ENCODE data around the gene ZBED4.

Gene ZBED4

DNA sequence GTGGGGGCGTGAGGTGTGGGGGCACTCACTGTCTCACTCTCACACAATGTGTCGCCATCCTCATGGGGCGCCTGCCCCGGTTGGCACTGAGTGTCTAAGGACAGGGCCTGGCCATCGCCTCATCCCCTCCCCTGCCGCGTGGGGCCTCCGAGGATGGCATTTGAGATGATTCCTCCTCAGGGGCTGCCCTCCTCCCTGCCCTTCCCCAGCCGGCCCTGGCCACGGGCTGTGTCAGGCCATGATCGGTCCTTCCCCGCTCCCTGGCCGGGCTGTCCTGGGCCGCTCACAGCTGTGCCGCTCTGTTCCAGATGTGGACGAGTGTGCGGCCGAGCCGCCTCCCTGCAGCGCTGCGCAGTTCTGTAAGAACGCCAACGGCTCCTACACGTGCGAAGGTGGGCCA, 69.3 kb downstream of the ZBED4 start:
- DNase-seq: no peak

GRCh38 chr22:49923445-49923844, 69.8 kb downstream of the ZBED4 start:
- no peak for DNase-seq

GRCh38 chr22:49924113-49924833, 70.6 kb downstream of the ZBED4 start:
- DNase-seq: no peak

GRCh38 chr22:49925525-49926128, 72.0 kb downstream of the ZBED4 start:
- no peak for DNase-seq

DNA sequence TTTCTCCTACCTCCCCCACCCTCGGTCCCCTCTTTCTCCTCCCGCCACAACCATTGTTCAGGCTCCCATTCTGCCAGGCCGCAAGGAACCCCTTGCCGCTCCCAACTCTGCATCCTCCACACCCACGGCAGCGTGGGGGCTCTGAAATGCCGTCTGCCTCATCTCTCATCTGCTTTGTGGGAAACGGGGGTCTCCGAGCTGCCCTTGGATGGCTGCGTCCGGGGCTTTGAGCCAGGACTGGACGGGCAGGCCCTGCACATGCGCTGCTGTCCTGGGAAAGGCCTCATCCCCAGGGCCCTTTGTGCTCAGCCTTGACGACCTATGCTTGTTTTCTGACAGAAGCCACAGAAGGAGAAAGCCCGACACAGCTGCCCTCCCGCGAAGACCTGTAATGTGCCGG, 73.3 kb downstream of the ZBED4 start:
- DNase-seq: no peak

- no peak for DNase-seq
These were observed 74.0 kb downstream of the ZBED4 start for GRCh38 chr22:49927483-49928184.

DNA sequence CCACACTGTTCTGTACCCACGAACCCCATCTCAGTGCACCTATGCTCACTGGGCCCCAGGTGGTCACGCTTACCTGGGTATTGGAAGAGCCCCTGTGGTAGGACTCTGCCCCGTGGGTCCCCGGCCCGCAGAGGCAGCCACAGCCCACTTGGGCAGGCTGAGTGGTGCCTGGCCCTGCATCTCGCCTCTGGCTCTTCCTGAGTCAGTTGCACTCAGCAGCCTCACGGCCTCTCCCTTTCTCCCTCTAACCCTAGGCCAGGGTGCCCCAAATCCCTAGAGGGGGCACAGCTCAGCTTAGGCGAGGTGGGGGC, 74.5 kb downstream of the ZBED4 start:
- no peak for DNase-seq

- DNase-seq: no peak
These were observed 75.0 kb downstream of the ZBED4 start for GRCh38 chr22:49928555-49929210.

- DNase-seq: no peak
These were observed 75.8 kb downstream of the ZBED4 start for GRCh38 chr22:49929211-49929979.

GRCh38 chr22:49929994-49930575, 76.4 kb downstream of the ZBED4 start:
- no peak for DNase-seq

DNA sequence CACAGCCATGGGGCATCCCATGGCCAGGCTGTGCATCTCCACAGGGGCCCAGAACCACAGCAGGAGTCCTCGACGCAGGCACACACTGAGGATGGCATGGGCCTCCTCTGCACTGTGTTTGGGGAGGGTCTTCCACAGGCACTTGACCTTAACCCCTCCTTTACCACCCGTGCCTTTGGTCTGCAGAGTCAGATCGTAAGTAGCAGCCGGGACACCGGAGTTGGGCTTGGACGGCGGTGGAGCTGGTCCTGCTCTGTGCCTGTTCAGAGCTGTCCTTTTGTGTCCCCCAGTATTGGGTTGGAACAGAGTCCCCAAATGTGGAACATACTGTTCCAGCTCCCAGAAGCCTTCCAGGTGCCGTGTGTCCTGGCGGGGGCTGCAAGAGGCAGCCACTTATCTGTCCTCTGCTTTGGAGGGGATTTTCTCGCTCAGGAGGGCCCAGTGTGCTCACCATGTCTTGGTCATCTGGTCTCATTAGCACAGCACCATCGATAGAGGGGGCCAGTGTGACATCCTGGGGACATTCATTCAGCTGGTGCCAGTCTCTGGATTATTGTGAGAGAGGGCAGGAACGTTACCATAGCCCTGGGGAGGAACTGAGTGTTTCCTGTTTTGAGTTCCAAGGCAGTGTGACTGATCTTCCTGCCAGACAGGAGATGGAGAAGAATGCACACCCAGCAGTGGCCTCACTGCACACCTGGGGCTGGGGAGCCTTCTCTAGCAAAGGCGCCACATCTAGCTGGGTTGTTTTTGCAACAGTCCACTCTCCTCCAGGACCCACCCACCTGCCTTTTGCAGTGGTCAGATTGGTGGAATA, 77.2 kb downstream of the ZBED4 start:
- DNase-seq: no peak

DNA sequence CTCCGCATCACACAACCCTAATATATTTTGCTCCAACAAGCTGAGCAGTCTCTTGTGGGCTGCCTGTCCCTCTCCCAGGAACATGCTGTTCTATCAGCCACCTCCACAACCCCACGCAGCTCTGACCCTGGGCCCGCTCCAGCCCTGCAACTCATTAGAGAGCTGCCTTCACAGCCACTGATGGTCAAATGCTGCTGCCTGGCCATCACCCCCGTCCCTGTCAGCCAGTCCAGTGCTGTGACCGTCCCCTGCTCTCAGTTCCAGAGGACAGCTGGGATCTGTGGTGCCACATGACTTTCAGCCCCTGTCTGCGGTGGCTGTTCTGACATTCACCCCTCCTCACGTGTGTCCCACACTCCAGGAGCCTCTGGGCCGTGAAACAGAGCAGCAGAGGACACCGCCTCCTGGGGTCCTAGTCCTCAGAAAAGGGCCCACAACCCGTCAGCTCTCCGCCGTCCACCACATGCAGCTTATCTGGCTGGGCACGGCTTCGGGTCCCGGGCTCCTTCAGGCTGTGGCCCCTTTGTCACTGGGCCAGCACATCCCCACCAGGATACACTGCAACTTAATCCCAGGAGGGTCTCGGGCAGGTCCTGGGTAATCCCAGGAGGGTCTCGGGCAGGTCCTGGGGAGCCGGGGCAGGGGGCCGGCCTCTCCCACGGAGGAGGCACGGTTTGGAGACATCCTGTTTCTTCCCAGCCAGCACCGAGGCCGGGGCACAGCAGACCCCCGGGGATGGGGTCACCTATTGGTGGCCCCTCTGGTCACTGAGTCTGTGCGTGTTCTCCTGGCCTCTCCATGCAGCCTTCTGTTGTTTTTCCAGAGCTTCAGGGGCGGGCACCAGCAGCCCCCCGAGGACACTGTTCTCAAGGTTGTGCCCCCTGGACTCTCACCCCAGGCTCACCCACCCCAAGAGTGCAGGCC, 79.9 kb downstream of the ZBED4 start:
- DNase-seq: no peak

- no peak for DNase-seq
These were observed 80.7 kb downstream of the ZBED4 start for GRCh38 chr22:49934160-49934890.

DNA sequence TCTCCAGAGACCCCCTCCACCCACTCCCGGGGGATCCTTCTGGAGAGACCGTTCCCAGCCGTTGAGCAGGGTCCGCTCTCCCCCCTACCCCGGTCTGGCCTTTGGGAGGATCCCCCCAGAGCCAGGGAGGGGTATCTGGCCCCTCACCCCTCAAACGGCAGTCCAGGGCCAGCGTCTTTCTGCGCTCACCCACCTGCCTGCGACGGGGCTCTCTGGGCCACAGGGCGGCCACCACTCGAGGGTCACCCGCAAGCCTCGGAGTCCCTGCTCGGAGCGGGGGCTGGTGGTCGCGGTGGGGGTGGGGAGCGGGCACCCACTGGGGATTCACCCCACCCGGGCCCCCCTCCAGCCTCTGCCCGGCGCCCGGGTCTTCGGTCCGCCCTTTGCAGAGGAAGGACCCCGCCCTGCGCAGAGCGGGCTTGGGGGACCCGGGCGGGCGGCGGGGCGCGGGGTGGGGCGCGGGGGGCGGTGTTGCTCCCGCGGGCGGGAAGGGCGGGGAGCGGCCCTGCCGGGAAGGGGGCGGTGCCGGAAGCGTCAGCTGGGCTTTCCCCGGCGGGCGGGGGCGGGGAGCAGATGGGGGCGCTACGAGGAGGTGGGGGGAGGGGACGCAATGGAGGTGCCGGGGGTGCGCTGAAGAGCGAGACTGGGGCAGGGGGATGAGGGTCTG, 81.4 kb downstream of the ZBED4 start:
- no peak for DNase-seq

DNA sequence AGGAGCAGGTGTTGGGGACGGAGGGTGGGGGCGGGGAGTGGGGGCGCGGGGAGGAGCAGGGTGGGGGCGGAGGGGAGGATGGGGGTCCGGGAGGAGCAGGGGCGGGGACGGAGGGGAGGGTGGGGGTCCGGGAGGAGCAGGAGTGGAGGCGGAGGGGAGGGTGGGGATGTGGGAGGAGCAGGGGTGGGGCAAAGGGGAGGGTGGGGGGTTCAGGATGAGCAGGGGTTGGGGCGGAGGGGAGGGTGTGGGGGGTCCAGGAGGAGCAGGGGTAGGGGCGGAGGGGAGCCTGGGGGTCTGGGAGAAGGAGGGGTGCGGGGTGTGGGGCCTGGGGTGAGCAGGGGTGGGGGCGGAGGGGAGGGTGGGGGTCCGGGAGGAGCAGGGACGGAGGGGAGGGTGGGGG, 81.9 kb downstream of the ZBED4 start:
- no peak for DNase-seq

DNA sequence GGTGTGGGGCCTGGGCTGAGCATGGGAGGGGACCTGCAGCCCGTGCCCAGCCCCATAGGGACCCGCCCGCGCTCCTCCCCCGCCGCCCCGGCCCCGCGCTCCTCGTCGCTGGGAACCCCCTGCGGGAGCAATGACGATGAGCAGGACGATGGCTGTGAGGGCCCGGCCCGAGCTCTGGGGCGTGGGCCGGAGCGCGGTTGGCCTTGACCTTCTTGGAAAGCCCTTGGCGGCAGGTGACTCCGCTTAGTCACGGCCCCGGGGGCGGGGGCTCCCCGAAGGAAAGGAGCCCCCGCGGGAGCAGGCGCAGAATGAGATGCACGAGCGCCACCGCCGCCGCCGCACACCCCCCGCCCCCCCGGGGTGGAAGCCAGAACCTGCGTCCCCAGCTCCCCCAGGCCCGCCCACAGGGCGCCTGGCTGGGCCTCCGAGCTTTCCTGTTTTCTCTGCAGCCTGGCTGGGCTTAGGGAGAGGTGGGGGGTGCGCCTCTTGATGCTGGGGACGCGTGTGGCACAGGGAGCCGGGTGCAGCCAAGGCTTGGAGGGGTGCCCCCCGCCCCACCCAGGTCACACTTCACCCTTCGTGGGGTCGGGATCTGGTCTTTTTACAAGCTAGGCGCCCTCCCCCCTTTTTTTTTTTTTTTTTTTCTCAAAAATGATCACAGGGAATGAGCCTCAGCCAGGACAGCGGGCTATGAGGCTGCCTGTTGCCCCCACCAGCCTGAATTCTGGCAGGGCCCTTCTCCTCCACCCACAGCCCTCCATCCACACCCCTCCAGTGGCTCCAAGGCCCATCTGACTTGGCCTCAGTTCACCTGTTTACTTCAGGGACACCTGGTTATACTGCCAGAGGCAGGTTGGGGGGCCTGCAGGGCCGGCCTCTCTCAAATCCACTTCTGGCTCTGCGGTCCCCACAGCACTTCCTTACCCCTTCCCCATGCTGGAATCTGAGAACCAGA, 82.7 kb downstream of the ZBED4 start:
- DNase-seq: no peak

DNA sequence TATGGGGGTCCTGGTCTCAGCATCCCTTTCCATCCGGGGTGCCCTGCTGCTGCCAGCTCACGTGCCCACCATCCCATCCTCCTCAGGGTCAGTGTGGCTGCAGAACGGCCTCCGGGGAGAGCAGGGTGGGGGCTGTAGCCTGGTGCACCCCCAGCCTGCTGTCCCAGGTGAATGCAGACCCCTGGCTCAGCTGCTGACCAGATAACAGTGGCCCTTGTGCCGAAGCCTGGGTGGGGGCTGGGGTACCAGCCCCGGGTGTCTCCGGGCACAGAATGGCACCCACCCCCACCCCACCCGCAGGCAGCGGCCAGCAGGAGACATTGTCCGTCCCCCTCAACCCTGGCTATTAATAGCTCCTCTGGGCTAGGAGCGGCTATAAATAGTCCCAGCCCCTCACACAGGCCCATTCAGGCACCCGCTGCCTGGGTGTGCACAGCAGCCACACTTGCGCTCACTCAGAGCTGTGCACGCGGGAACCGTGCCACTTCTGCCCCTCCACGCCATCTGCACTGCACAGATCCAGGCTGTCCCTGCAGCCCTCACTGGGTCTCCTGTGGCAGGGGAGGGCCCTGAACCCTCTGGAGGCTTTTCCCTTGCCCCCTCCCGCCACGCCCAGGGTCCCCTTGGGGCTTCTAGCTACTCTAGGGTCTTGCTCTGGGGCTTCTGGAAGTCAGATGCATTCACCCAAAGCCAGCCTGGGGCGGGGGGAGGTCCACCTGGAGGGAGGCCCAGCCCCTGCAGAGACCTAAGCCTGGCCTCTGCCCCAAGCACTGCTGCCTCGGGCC, 83.5 kb downstream of the ZBED4 start:
- no peak for DNase-seq
